ENCODE measurements around the gene TMEM38B.

Gene TMEM38B

DNA sequence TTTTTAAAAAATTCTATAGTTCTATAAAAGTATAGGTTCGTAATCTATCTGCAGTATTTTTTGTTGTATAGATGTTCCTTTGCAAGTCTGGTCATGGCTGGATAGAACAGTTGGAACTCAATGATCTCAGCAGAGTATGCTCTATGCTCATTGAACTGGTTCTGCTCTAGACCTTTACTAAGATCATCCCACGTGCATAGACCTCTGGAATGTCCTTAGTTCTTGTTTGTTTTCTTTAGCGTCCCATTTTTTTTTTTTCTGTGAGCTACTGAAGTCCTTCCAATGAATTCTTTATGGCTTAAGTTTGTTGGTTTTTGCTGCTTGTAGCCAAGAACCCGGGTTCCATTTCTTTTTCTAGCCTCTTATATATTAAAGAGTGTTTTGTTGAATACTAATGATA is 3.5 kb downstream of the TMEM38B start (continued):
- TF ChIP-seq ZBTB17 (tag by site-specific recombination; IDR thresholded peaks at IDR 0.05) (peak; percentile 57), ZNF211 (tag by site-specific recombination; IDR thresholded peaks at IDR 0.05; ENCODE audit: low read depth) (no peak), ZNF138 (tag by site-specific recombination; IDR thresholded peaks at IDR 0.05; ENCODE audit: borderline replicate concordance) (no peak), ZNF585B (tag by site-specific recombination; IDR thresholded peaks at IDR 0.05) (no peak), ZNF629 (tag by site-specific recombination; IDR thresholded peaks at IDR 0.05) (no peak), ZNF555 (tag by site-specific recombination; conservative IDR thresholded peaks at IDR 0.05) (no peak), ZNF600 (tag by site-specific recombination; IDR thresholded peaks at IDR 0.05) (peak; percentile 45; the same call in 1 of the 2 replicates), GLIS1 (tag by site-specific recombination; IDR thresholded peaks at IDR 0.05) (no peak), ZNF558 (tag by site-specific recombination; IDR thresholded peaks at IDR 0.05) (no peak), ZNF175 (tag by site-specific recombination; IDR thresholded peaks at IDR 0.05) (no peak), OSR2 (tag by site-specific recombination; IDR thresholded peaks at IDR 0.05) (peak; percentile 80), ZNF114 (tag by site-specific recombination; IDR thresholded peaks at IDR 0.05) (no peak), TRIM28 (IDR thresholded peaks at IDR 0.05; ENCODE audit: borderline replicate concordance, low read length) (0 out of 2 replicates have a peak, but pooled peaks have one; percentile 39), FEZF1 (tag by site-specific recombination; IDR thresholded peaks at IDR 0.05) (peak; percentile 58), ZNF248 (tag by site-specific recombination; IDR thresholded peaks at IDR 0.05) (no peak)
- TF ChIP-seq, protein P1, sequence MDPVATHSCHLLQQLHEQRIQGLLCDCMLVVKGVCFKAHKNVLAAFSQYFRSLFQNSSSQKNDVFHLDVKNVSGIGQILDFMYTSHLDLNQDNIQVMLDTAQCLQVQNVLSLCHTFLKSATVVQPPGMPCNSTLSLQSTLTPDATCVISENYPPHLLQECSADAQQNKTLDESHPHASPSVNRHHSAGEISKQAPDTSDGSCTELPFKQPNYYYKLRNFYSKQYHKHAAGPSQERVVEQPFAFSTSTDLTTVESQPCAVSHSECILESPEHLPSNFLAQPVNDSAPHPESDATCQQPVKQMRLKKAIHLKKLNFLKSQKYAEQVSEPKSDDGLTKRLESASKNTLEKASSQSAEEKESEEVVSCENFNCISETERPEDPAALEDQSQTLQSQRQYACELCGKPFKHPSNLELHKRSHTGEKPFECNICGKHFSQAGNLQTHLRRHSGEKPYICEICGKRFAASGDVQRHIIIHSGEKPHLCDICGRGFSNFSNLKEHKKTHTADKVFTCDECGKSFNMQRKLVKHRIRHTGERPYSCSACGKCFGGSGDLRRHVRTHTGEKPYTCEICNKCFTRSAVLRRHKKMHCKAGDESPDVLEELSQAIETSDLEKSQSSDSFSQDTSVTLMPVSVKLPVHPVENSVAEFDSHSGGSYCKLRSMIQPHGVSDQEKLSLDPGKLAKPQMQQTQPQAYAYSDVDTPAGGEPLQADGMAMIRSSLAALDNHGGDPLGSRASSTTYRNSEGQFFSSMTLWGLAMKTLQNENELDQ (tag by site-specific recombination; IDR thresholded peaks at IDR 0.05; ENCODE audit: low read depth) = no peak
- TF ChIP-seq, protein P2, sequence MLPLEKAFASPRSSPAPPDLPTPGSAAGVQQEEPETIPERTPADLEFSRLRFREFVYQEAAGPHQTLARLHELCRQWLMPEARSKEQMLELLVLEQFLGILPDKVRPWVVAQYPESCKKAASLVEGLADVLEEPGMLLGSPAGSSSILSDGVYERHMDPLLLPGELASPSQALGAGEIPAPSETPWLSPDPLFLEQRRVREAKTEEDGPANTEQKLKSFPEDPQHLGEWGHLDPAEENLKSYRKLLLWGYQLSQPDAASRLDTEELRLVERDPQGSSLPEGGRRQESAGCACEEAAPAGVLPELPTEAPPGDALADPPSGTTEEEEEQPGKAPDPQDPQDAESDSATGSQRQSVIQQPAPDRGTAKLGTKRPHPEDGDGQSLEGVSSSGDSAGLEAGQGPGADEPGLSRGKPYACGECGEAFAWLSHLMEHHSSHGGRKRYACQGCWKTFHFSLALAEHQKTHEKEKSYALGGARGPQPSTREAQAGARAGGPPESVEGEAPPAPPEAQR (tag by site-specific recombination; IDR thresholded peaks at IDR 0.05) = no peak
- TF ChIP-seq, protein P3, sequence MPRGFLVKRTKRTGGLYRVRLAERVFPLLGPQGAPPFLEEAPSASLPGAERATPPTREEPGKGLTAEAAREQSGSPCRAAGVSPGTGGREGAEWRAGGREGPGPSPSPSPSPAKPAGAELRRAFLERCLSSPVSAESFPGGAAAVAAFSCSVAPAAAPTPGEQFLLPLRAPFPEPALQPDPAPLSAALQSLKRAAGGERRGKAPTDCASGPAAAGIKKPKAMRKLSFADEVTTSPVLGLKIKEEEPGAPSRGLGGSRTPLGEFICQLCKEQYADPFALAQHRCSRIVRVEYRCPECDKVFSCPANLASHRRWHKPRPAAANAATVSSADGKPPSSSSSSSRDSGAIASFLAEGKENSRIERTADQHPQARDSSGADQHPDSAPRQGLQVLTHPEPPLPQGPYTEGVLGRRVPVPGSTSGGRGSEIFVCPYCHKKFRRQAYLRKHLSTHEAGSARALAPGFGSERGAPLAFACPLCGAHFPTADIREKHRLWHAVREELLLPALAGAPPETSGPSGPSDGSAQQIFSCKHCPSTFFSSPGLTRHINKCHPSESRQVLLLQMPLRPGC (tag by site-specific recombination; IDR thresholded peaks at IDR 0.05) = 0 out of 2 replicates have a peak, but pooled peaks have one; percentile 41
- TF ChIP-seq, protein P4, sequence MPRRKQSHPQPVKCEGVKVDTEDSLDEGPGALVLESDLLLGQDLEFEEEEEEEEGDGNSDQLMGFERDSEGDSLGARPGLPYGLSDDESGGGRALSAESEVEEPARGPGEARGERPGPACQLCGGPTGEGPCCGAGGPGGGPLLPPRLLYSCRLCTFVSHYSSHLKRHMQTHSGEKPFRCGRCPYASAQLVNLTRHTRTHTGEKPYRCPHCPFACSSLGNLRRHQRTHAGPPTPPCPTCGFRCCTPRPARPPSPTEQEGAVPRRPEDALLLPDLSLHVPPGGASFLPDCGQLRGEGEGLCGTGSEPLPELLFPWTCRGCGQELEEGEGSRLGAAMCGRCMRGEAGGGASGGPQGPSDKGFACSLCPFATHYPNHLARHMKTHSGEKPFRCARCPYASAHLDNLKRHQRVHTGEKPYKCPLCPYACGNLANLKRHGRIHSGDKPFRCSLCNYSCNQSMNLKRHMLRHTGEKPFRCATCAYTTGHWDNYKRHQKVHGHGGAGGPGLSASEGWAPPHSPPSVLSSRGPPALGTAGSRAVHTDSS (tag by site-specific recombination; IDR thresholded peaks at IDR 0.05) = no peak
- TF ChIP-seq, protein P5, sequence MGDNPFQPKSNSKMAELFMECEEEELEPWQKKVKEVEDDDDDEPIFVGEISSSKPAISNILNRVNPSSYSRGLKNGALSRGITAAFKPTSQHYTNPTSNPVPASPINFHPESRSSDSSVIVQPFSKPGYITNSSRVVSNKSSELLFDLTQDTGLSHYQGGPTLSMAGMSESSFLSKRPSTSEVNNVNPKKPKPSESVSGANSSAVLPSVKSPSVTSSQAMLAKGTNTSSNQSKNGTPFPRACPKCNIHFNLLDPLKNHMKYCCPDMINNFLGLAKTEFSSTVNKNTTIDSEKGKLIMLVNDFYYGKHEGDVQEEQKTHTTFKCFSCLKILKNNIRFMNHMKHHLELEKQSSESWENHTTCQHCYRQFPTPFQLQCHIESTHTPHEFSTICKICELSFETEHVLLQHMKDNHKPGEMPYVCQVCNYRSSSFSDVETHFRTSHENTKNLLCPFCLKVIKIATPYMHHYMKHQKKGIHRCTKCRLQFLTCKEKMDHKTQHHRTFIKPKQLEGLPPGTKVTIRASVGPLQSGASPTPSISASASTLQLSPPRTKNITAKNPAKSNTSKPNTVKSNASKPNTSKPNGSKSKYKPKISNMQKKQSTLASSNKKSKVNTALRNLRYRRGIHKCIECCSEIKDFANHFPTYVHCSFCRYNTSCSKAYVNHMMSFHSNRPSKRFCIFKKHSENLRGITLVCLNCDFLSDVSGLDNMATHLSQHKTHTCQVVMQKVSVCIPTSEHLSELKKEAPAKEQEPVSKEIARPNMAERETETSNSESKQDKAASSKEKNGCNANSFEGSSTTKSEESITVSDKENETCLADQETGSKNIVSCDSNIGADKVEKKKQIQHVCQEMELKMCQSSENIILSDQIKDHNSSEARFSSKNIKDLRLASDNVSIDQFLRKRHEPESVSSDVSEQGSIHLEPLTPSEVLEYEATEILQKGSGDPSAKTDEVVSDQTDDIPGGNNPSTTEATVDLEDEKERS (tag by site-specific recombination; IDR thresholded peaks at IDR 0.05) = no peak
- TF ChIP-seq, protein P6, sequence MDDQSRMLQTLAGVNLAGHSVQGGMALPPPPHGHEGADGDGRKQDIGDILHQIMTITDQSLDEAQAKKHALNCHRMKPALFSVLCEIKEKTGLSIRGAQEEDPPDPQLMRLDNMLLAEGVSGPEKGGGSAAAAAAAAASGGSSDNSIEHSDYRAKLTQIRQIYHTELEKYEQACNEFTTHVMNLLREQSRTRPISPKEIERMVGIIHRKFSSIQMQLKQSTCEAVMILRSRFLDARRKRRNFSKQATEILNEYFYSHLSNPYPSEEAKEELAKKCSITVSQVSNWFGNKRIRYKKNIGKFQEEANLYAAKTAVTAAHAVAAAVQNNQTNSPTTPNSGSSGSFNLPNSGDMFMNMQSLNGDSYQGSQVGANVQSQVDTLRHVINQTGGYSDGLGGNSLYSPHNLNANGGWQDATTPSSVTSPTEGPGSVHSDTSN (CRISPR knock-in tag; IDR thresholded peaks at IDR 0.05) = no peak
- TF ChIP-seq, protein P7, sequence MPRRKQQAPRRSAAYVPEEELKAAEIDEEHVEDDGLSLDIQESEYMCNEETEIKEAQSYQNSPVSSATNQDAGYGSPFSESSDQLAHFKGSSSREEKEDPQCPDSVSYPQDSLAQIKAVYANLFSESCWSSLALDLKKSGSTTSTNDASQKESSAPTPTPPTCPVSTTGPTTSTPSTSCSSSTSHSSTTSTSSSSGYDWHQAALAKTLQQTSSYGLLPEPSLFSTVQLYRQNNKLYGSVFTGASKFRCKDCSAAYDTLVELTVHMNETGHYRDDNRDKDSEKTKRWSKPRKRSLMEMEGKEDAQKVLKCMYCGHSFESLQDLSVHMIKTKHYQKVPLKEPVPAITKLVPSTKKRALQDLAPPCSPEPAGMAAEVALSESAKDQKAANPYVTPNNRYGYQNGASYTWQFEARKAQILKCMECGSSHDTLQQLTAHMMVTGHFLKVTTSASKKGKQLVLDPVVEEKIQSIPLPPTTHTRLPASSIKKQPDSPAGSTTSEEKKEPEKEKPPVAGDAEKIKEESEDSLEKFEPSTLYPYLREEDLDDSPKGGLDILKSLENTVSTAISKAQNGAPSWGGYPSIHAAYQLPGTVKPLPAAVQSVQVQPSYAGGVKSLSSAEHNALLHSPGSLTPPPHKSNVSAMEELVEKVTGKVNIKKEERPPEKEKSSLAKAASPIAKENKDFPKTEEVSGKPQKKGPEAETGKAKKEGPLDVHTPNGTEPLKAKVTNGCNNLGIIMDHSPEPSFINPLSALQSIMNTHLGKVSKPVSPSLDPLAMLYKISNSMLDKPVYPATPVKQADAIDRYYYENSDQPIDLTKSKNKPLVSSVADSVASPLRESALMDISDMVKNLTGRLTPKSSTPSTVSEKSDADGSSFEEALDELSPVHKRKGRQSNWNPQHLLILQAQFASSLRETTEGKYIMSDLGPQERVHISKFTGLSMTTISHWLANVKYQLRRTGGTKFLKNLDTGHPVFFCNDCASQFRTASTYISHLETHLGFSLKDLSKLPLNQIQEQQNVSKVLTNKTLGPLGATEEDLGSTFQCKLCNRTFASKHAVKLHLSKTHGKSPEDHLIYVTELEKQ (tag by site-specific recombination; IDR thresholded peaks at IDR 0.05; ENCODE audit: borderline replicate concordance) = no peak
